Activated CD8-positive, alpha-beta memory T cell treated with anti-CD3 and anti-CD28 coated beads, Interleukin-2, amount 10 ng/mL, durations not matched to agents 7 days and 5 days (primary cell): ENCODE results near the gene CCDC8. TPM values are rescaled to one million over a fixed set of nuclear protein-coding genes. Genes with fewer than 3 reads are reported as not detected.
"Not testable (repeated sequence)": the region's sequence is repeated elsewhere in the genome, so short reads cannot be mapped to it uniquely, and the experiment has no call there.

ENCODE experiments used
- ATAC-seq: fragments of 150-1000 bp; cut with Tn5 transposase; one replicate; pipeline ENCODE4 v1.10.0; 2021; ENCODE audit warnings: moderate library complexity
- CTCF ChIA-PET: fragments of 350-600 bp; sonication (Branson Sonifier 250); formaldehyde crosslinking; loops from one replicate; lab custom pipeline; 2021; ENCODE audit warnings: antibody characterized with exemption; lab: Charles Lee
- DNase-seq: peaks from one replicate; pipeline ENCODE4 v3.0.0-alpha.2; 2020
- H3K27ac Mint-ChIP-seq: one replicate; pipeline ENCODE4 v1.8.0; 2021; ENCODE audit warnings: mild to moderate bottlenecking, mixed read lengths
- H3K27me3 Mint-ChIP-seq: one replicate; pipeline ENCODE4 v1.8.0; 2021; ENCODE audit warnings: mixed read lengths
- H3K36me3 Mint-ChIP-seq: one replicate; pipeline ENCODE4 v1.8.0; 2021; ENCODE audit warnings: mild to moderate bottlenecking, mixed read lengths
- H3K4me1 Mint-ChIP-seq: one replicate; pipeline ENCODE4 v1.8.0; 2021; ENCODE audit warnings: mixed read lengths
- H3K4me3 Mint-ChIP-seq: one replicate; pipeline ENCODE4 v1.8.0; 2021; ENCODE audit warnings: mild to moderate bottlenecking, moderate library complexity, mixed read lengths
- H3K9me3 Mint-ChIP-seq: one replicate; pipeline ENCODE4 v1.8.0; 2022; ENCODE audit warnings: low read depth, mixed read lengths
- total RNA-seq, 2 experiments: library from RNA; stranded (reverse); gene quantifications; one replicate each; pipeline ENCODE4 v1.2.3, GENCODE V29; 2021

The CCDC8 gene
- total RNA-seq, 2 experiments from 2014 or later: not detected

- DNase-seq (no peak), ATAC-seq (no peak)
- H3K4me1 Mint-ChIP-seq: no peaks in the 10 kb centered on the region
- peaks cover 23% of the 10 kb centered on the region for H3K27me3 Mint-ChIP-seq
- H3K36me3 Mint-ChIP-seq: peaks cover 2% of the 10 kb centered on the region
- peaks cover 3% of the 10 kb centered on the region for H3K9me3 Mint-ChIP-seq
- no peak overlapping the region for H3K4me3 Mint-ChIP-seq
- CTCF ChIA-PET: interaction anchor here (0.6 to 1.6 kb wide), 3 partner anchors 51 to 229 kb away, joined by 3 to 4 read pairs (median 3); no protein-coding TSS in a partner anchor
- no peak overlapping the region for H3K27ac Mint-ChIP-seq
Measured at GRCh38 chr19:46447006-46447405, 33.6 kb upstream of the CCDC8 start.

GRCh38 chr19:46446021-46446420, 32.7 kb upstream of the CCDC8 start:
- Mint-ChIP-seq H3K4me3 (no peak overlapping the region), H3K4me1 (no peaks in the 10 kb centered on the region), H3K36me3 (peaks cover 2% of the 10 kb centered on the region), H3K27me3 (peaks cover 20% of the 10 kb centered on the region), H3K27ac (no peak overlapping the region), H3K9me3 (peaks cover 3% of the 10 kb centered on the region)
- CTCF ChIA-PET: interaction anchor here (0.9 kb wide), 1 partner anchor 52 kb away, joined by 3 read pairs; no protein-coding TSS in a partner anchor
- ATAC-seq: no peak
- no peak for DNase-seq

GRCh38 chr19:46442808-46443450, 29.6 kb upstream of the CCDC8 start:
- Mint-ChIP-seq H3K9me3 (no peaks in the 10 kb centered on the region), H3K4me1 (no peaks in the 10 kb centered on the region), H3K27ac (no peak overlapping the region), H3K36me3 (no peaks in the 10 kb centered on the region), H3K4me3 (no peak overlapping the region), H3K27me3 (peaks cover 13% of the 10 kb centered on the region)
- CTCF ChIA-PET: no interaction called here
- DNase-seq (no peak), ATAC-seq (no peak)

- DNase-seq (no peak), ATAC-seq (no peak)
- H3K9me3 Mint-ChIP-seq: no peaks in the 10 kb centered on the region
- no peak overlapping the region for H3K27ac Mint-ChIP-seq
- H3K4me3 Mint-ChIP-seq: no peak overlapping the region
- CTCF ChIA-PET: no interaction called here
- peaks cover 8% of the 10 kb centered on the region for H3K27me3 Mint-ChIP-seq
- no peaks in the 10 kb centered on the region for H3K36me3 Mint-ChIP-seq
- no peaks in the 10 kb centered on the region for H3K4me1 Mint-ChIP-seq
Measured at GRCh38 chr19:46441866-46442265, 28.5 kb upstream of the CCDC8 start.

GRCh38 chr19:46435689-46436088, 22.3 kb upstream of the CCDC8 start:
- H3K27ac Mint-ChIP-seq, H3K9me3 Mint-ChIP-seq, CTCF ChIA-PET, H3K4me3 Mint-ChIP-seq, H3K36me3 Mint-ChIP-seq, ATAC-seq, DNase-seq, H3K4me1 Mint-ChIP-seq: not testable (repeated sequence)
- peaks cover 26% of the 10 kb centered on the region for H3K27me3 Mint-ChIP-seq

- DNase-seq (no peak), ATAC-seq (no peak)
- Mint-ChIP-seq H3K9me3 (no peaks in the 10 kb centered on the region), H3K27me3 (peaks cover 33% of the 10 kb centered on the region), H3K4me1 (no peaks in the 10 kb centered on the region), H3K4me3 (no peak overlapping the region), H3K36me3 (no peaks in the 10 kb centered on the region), H3K27ac (no peak overlapping the region)
- CTCF ChIA-PET: no interaction called here
Measured at GRCh38 chr19:46435009-46435408, 21.6 kb upstream of the CCDC8 start.

- not testable (repeated sequence) for H3K9me3 Mint-ChIP-seq, DNase-seq, H3K4me1 Mint-ChIP-seq, ATAC-seq, H3K27ac Mint-ChIP-seq, H3K36me3 Mint-ChIP-seq, H3K4me3 Mint-ChIP-seq
- CTCF ChIA-PET: interaction anchor here (0.7 to 0.9 kb wide), 2 partner anchors 97 to 335 kb away, joined by 3 read pairs; no protein-coding TSS in a partner anchor
- peaks cover 48% of the 10 kb centered on the region for H3K27me3 Mint-ChIP-seq
Measured at GRCh38 chr19:46433470-46433869, 20.1 kb upstream of the CCDC8 start.

- no peak overlapping the region for H3K4me3 Mint-ChIP-seq
- ATAC-seq (no peak), DNase-seq (no peak)
- H3K27me3 Mint-ChIP-seq: peaks cover 64% of the 10 kb centered on the region
- H3K4me1 Mint-ChIP-seq: peaks cover 23% of the 10 kb centered on the region
- H3K27ac Mint-ChIP-seq: no peak overlapping the region
- CTCF ChIA-PET: interaction anchor here (0.7 to 1.3 kb wide), 5 partner anchors 14 to 98 kb away, joined by 3 to 4 read pairs (median 3); no protein-coding TSS in a partner anchor
- no peaks in the 10 kb centered on the region for H3K9me3 Mint-ChIP-seq
- H3K36me3 Mint-ChIP-seq: no peaks in the 10 kb centered on the region
Measured at GRCh38 chr19:46431824-46432223, 18.5 kb upstream of the CCDC8 start.

GRCh38 chr19:46429999-46430398, 16.6 kb upstream of the CCDC8 start:
- peaks cover 77% of the 10 kb centered on the region for H3K27me3 Mint-ChIP-seq
- no peaks in the 10 kb centered on the region for H3K9me3 Mint-ChIP-seq
- H3K4me1 Mint-ChIP-seq: peaks cover 29% of the 10 kb centered on the region
- no peak overlapping the region for H3K4me3 Mint-ChIP-seq
- no peaks in the 10 kb centered on the region for H3K36me3 Mint-ChIP-seq
- CTCF ChIA-PET: no interaction called here
- no peak overlapping the region for H3K27ac Mint-ChIP-seq
- ATAC-seq (no peak), DNase-seq (no peak)

- Mint-ChIP-seq H3K36me3 (no peaks in the 10 kb centered on the region), H3K27me3 (peaks cover 80% of the 10 kb centered on the region), H3K4me1 (peaks cover 29% of the 10 kb centered on the region), H3K9me3 (no peaks in the 10 kb centered on the region), H3K4me3 (peak within 1 kb of the TSS; percentile 44), H3K27ac (peak within 1 kb of the TSS; percentile 34)
- CTCF ChIA-PET: interaction anchor here (0.7 to 1.9 kb wide), 2 partner anchors 26 to 84 kb away, joined by 3 to 4 read pairs; no protein-coding TSS in a partner anchor
- ATAC-seq (peak; percentile 77), DNase-seq (peak; percentile 85)
Measured at GRCh38 chr19:46428239-46429135, 15.1 kb upstream of the CCDC8 start, which contains the start of gene PNMA8C. Gene PNMA8C, minus strand, starts transcription at chr19:46428936. Its CDS starts 577 bp downstream, at chr19:46428359.

- ATAC-seq: no peak
- Mint-ChIP-seq H3K4me1 (peaks cover 33% of the 10 kb centered on the region), H3K9me3 (no peaks in the 10 kb centered on the region), H3K27me3 (peaks cover 84% of the 10 kb centered on the region), H3K36me3 (no peaks in the 10 kb centered on the region), H3K27ac (no peak overlapping the region), H3K4me3 (no peak overlapping the region)
- DNase-seq: no peak
- CTCF ChIA-PET: interaction anchor here (0.6 to 1.9 kb wide), 2 partner anchors 85 to 96 kb away, joined by 4 read pairs; no protein-coding TSS in a partner anchor
Measured at GRCh38 chr19:46427518-46428045, 14.2 kb upstream of the CCDC8 start.

- H3K4me3 Mint-ChIP-seq: peak overlapping the region; percentile 47
- H3K36me3 Mint-ChIP-seq: no peaks in the 10 kb centered on the region
- peaks cover 33% of the 10 kb centered on the region for H3K4me1 Mint-ChIP-seq
- H3K27ac Mint-ChIP-seq: no peak overlapping the region
- CTCF ChIA-PET: interaction anchor here (1.4 to 1.9 kb wide), 3 partner anchors 23 to 86 kb away, joined by 3 to 5 read pairs (median 4); no protein-coding TSS in a partner anchor
- no peaks in the 10 kb centered on the region for H3K9me3 Mint-ChIP-seq
- ATAC-seq: peak; percentile 23
- DNase-seq: peak; percentile 54
- peaks cover 86% of the 10 kb centered on the region for H3K27me3 Mint-ChIP-seq
Measured at GRCh38 chr19:46426506-46427162, 13.3 kb upstream of the CCDC8 start.
